HEK293T (cell line): Measurements from ENCODE around the gene LMTK2.

ENCODE experiments used
- CTBP1 ChIP-seq: fragments of 450-650 bp; IDR thresholded peaks from 2 replicates; pipeline ENCODE4 v1.6.1; 2016; ENCODE audit warnings: borderline replicate concordance
- HDGF ChIP-seq: fragments of 450-650 bp; IDR thresholded peaks from 2 replicates; pipeline ENCODE4 v1.6.1; 2017; ENCODE audit warnings: antibody characterized with exemption, borderline replicate concordance
- PKNOX1 ChIP-seq: fragments of 450-650 bp; IDR thresholded peaks from 2 replicates; pipeline ENCODE4 v1.6.1; 2016
- SP1 ChIP-seq: fragments of 450-650 bp; IDR thresholded peaks from 2 replicates; pipeline ENCODE4 v1.6.1; 2017
- TARDBP ChIP-seq: fragments of 450-650 bp; IDR thresholded peaks from 2 replicates; pipeline ENCODE4 v1.6.1; 2016
- ZNF384 ChIP-seq: fragments of 450-650 bp; IDR thresholded peaks from 2 replicates; pipeline ENCODE4 v1.6.1; 2016

DNA sequence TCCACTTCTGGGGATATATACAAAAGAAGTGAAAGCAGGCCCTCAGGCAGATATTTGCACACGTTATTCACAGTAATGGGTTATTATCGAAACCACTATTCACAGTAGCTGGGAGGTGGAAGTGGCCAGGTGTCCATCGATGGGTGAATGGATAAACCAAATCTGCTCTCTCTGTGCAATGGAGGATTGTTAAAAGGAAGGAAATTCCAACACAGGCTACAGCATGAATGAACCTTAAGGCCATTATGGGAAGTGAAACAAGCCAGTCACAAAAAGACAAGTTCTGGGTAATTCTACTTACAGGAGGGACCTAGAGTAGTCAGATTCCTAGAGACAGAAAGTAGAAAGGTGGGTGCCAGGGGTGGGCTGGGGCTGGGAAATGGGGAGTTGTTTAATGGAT is 56.1 kb downstream of the LMTK2 start:
- TF ChIP-seq ZNF384 (no peak), CTBP1 (no peak), HDGF (no peak), TARDBP (no peak), PKNOX1 (no peak), SP1 (no peak)
